HG03159 (cell line): ENCODE data around the gene COL4A1.

ENCODE experiments used
- ATAC-seq: cut with Tn5 transposase; IDR thresholded peaks from one replicate; pipeline ENCODE4 v1.9.1; 2021; ENCODE audit warnings: mild to moderate bottlenecking, moderate library complexity; ENCODE audit not compliant: unreplicated experiment

COL4A1 gene

DNA sequence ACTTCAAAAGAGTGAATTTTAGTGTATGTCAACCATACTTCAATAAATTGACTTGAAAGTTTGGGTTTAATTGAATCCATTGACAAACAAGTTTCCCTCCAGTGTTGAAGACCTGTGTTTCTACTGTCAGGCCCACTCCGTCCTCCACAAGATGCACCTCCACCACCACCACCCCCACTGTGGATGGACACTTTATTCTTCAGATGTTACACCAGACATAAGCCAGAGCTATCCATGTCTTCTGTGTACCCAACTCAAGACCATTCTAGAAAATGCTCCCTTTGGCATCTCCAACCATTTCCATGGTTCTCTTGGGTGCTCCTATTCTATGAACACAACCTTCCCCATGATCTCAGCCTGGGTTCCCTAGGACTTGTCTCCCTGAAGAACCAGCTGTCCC is 207.0 kb downstream of the COL4A1 start:
- ATAC-seq: no peak
